WTC11 (cell line): Measurements from ENCODE around the gene CPT1B. TPM values are rescaled to one million over a fixed set of nuclear protein-coding genes. Genes with fewer than 3 reads are reported as not detected.

Experiments
- ATAC-seq: fragments of 200-7000 bp; cut with Tn5 transposase; 2 replicates; pipeline ENCODE4 v1.10.0; 2021; ENCODE audit warnings: mild to moderate bottlenecking, moderate library complexity
- CTCF ChIA-PET: fragments of 300-600 bp; sonication (Branson Sonifier 250); formaldehyde crosslinking; loops from one replicate; lab custom pipeline; 2021; ENCODE audit warnings: antibody characterized with exemption; lab: Charles Lee
- POLR2A ChIA-PET: fragments of 350-600 bp; sonication (Branson Sonifier 250); formaldehyde crosslinking; loops from one replicate; lab custom pipeline; 2021; ENCODE audit warnings: antibody characterized with exemption; lab: Charles Lee
- DNase-seq: peaks from one replicate; pipeline ENCODE4 v3.0.0; 2021; ENCODE audit warnings: low spot score
- H3K27ac Mint-ChIP-seq: 2 replicates; pipeline ENCODE4 v1.8.0; 2021; ENCODE audit warnings: mixed read lengths
- H3K27me3 Mint-ChIP-seq: 2 replicates; pipeline ENCODE4 v1.8.0; 2021; ENCODE audit warnings: low read depth, mild to moderate bottlenecking, moderate library complexity, mixed read lengths
- H3K36me3 Mint-ChIP-seq: 2 replicates; pipeline ENCODE4 v1.8.0; 2021; ENCODE audit warnings: mixed read lengths
- H3K4me1 Mint-ChIP-seq: 2 replicates; pipeline ENCODE4 v1.8.0; 2022; ENCODE audit warnings: mixed read lengths
- H3K4me3 Mint-ChIP-seq: 2 replicates; pipeline ENCODE4 v1.8.0; 2021; ENCODE audit warnings: mild to moderate bottlenecking, moderate library complexity, mixed read lengths
- H3K9me3 Mint-ChIP-seq: 2 replicates; pipeline ENCODE4 v1.8.0; 2021; ENCODE audit warnings: mixed read lengths
- AFF4 ChIP-seq: sonication (generic); formaldehyde crosslinking; IDR thresholded peaks from 2 replicates; pipeline ENCODE4 v1.8.1; 2023; ENCODE audit warnings: mild to moderate bottlenecking, missing genetic modification reagents, borderline replicate concordance
- CREB1 ChIP-seq: sonication (generic); formaldehyde crosslinking; IDR thresholded peaks from 2 replicates; pipeline ENCODE4 v1.8.0; 2023; ENCODE audit warnings: mild to moderate bottlenecking, missing genetic modification reagents
- ELF4 ChIP-seq: sonication (generic); formaldehyde crosslinking; IDR thresholded peaks from 2 replicates; pipeline ENCODE4 v1.8.1; 2022; ENCODE audit warnings: low read depth, mild to moderate bottlenecking, moderate library complexity, missing genetic modification reagents
- FOXP4 ChIP-seq: sonication (generic); formaldehyde crosslinking; IDR thresholded peaks from 2 replicates; pipeline ENCODE4 v1.8.0; 2022; ENCODE audit warnings: mild to moderate bottlenecking, missing genetic modification reagents
- GRHL2 ChIP-seq: fragments of 250-450 bp; sonication (Bioruptor Pico); IDR thresholded peaks from 2 replicates; pipeline ENCODE4 v1.8.0; 2022; ENCODE audit warnings: mild to moderate bottlenecking, moderate library complexity; ENCODE audit not compliant: insufficient replicate concordance, severe bottlenecking
- GTF2I ChIP-seq: fragments of 250-450 bp; sonication (Bioruptor Pico); conservative IDR thresholded peaks from 2 replicates; pipeline ENCODE4 v1.4.0; 2021; ENCODE audit warnings: mild to moderate bottlenecking
- IRF1 ChIP-seq: sonication (generic); formaldehyde crosslinking; IDR thresholded peaks from 2 replicates; pipeline ENCODE4 v1.8.0; 2023; ENCODE audit warnings: missing genetic modification reagents
- MAX ChIP-seq: sonication (generic); formaldehyde crosslinking; IDR thresholded peaks from 2 replicates; pipeline ENCODE4 v1.8.0; 2022; ENCODE audit warnings: mild to moderate bottlenecking, missing genetic modification reagents
- MXD4 ChIP-seq: fragments of 250-450 bp; sonication (Bioruptor Pico); IDR thresholded peaks from 2 replicates; pipeline ENCODE4 v1.8.0; 2021; ENCODE audit warnings: mild to moderate bottlenecking, moderate library complexity, borderline replicate concordance
- NFE2L1 ChIP-seq: sonication (generic); formaldehyde crosslinking; IDR thresholded peaks from 2 replicates; pipeline ENCODE4 v1.8.1; 2023; ENCODE audit warnings: missing genetic modification reagents
- NR1H2 ChIP-seq: sonication (generic); formaldehyde crosslinking; IDR thresholded peaks from 2 replicates; pipeline ENCODE4 v1.9.0; 2021; ENCODE audit warnings: mild to moderate bottlenecking, moderate library complexity, missing genetic modification reagents
- NR2C2 ChIP-seq: sonication (generic); formaldehyde crosslinking; IDR thresholded peaks from 2 replicates; pipeline ENCODE4 v1.8.0; 2022; ENCODE audit warnings: mild to moderate bottlenecking, missing genetic modification reagents
- RORB ChIP-seq: fragments of 250-450 bp; sonication (Bioruptor Pico); IDR thresholded peaks from 2 replicates; pipeline ENCODE4 v1.9.0; 2021; ENCODE audit warnings: mild to moderate bottlenecking
- TCF7 ChIP-seq: sonication (generic); formaldehyde crosslinking; IDR thresholded peaks from 2 replicates; pipeline ENCODE4 v1.8.0; 2022; ENCODE audit warnings: mild to moderate bottlenecking, low read depth, missing genetic modification reagents, moderate library complexity
- TEAD1 ChIP-seq: sonication (generic); formaldehyde crosslinking; IDR thresholded peaks from 2 replicates; pipeline ENCODE4 v1.8.0; 2022; ENCODE audit warnings: mild to moderate bottlenecking, missing genetic modification reagents
- USF2 ChIP-seq: sonication (generic); formaldehyde crosslinking; IDR thresholded peaks from 2 replicates; pipeline ENCODE4 v1.8.1; 2023; ENCODE audit warnings: mild to moderate bottlenecking, missing genetic modification reagents, moderate library complexity
- ZMAT4 ChIP-seq: fragments of 250-450 bp; sonication (Bioruptor Pico); IDR thresholded peaks from 2 replicates; pipeline ENCODE4 v1.9.0; 2021; ENCODE audit warnings: mild to moderate bottlenecking
- ZNF138 ChIP-seq: sonication (generic); formaldehyde crosslinking; conservative IDR thresholded peaks from 2 replicates; pipeline ENCODE4 v1.8.1; 2022; ENCODE audit warnings: mild to moderate bottlenecking, moderate library complexity, missing genetic modification reagents
- ZNF232 ChIP-seq: sonication (generic); formaldehyde crosslinking; IDR thresholded peaks from 2 replicates; pipeline ENCODE4 v1.8.0; 2022; ENCODE audit warnings: mild to moderate bottlenecking, missing genetic modification reagents
- ZNF317 ChIP-seq: sonication (generic); formaldehyde crosslinking; IDR thresholded peaks from 2 replicates; pipeline ENCODE4 v1.8.1; 2023; ENCODE audit warnings: low read depth, mild to moderate bottlenecking, moderate library complexity, missing genetic modification reagents, borderline replicate concordance
- ZNF423 ChIP-seq: fragments of 250-450 bp; sonication (Bioruptor Pico); IDR thresholded peaks from 2 replicates; pipeline ENCODE4 v2.1.2; 2022; ENCODE audit warnings: mild to moderate bottlenecking, moderate library complexity
- ZNF671 ChIP-seq: fragments of 250-450 bp; sonication (Bioruptor Pico); IDR thresholded peaks from 2 replicates; pipeline ENCODE4 v1.8.0; 2021; ENCODE audit warnings: mild to moderate bottlenecking
- total RNA-seq: library from RNA; stranded (reverse); gene quantifications from 3 replicates; pipeline ENCODE4 v1.2.3, GENCODE V29; 2021
- TF ChIP-seq, protein P1 (sequence below): sonication (generic); formaldehyde crosslinking; IDR thresholded peaks from 2 replicates; pipeline ENCODE4 v1.8.0; 2023; ENCODE audit warnings: missing genetic modification reagents, mild to moderate bottlenecking, borderline replicate concordance

The CPT1B gene
- total RNA-seq, 1 experiment from 2014 or later = 33.7 TPM

- no peak overlapping the region for H3K4me3 Mint-ChIP-seq
- DNase-seq (no peak), ATAC-seq (no peak)
- ChIA-PET POLR2A (no interaction called here), CTCF (no interaction called here)
- no peaks in the 10 kb centered on the region for H3K36me3 Mint-ChIP-seq
- H3K27ac Mint-ChIP-seq = no peak overlapping the region
- H3K4me1 Mint-ChIP-seq = peaks cover 11% of the 10 kb centered on the region
- peaks cover 3% of the 10 kb centered on the region for H3K27me3 Mint-ChIP-seq
- no peaks in the 10 kb centered on the region for H3K9me3 Mint-ChIP-seq
- TF ChIP-seq NR2C2 (no peak), TEAD1 (CRISPR knock-in tag) (no peak), AFF4 (CRISPR knock-in tag) (no peak), USF2 (CRISPR knock-in tag) (no peak), ZNF232 (no peak), MXD4 (CRISPR knock-in tag) (no peak), NR1H2 (no peak), ZNF423 (CRISPR knock-in tag) (no peak), ZNF317 (CRISPR knock-in tag) (no peak), ZMAT4 (CRISPR knock-in tag) (no peak), GTF2I (CRISPR knock-in tag) (no peak), MAX (CRISPR knock-in tag) (no peak), ZNF671 (CRISPR knock-in tag) (no peak)
- TF ChIP-seq, protein P1, sequence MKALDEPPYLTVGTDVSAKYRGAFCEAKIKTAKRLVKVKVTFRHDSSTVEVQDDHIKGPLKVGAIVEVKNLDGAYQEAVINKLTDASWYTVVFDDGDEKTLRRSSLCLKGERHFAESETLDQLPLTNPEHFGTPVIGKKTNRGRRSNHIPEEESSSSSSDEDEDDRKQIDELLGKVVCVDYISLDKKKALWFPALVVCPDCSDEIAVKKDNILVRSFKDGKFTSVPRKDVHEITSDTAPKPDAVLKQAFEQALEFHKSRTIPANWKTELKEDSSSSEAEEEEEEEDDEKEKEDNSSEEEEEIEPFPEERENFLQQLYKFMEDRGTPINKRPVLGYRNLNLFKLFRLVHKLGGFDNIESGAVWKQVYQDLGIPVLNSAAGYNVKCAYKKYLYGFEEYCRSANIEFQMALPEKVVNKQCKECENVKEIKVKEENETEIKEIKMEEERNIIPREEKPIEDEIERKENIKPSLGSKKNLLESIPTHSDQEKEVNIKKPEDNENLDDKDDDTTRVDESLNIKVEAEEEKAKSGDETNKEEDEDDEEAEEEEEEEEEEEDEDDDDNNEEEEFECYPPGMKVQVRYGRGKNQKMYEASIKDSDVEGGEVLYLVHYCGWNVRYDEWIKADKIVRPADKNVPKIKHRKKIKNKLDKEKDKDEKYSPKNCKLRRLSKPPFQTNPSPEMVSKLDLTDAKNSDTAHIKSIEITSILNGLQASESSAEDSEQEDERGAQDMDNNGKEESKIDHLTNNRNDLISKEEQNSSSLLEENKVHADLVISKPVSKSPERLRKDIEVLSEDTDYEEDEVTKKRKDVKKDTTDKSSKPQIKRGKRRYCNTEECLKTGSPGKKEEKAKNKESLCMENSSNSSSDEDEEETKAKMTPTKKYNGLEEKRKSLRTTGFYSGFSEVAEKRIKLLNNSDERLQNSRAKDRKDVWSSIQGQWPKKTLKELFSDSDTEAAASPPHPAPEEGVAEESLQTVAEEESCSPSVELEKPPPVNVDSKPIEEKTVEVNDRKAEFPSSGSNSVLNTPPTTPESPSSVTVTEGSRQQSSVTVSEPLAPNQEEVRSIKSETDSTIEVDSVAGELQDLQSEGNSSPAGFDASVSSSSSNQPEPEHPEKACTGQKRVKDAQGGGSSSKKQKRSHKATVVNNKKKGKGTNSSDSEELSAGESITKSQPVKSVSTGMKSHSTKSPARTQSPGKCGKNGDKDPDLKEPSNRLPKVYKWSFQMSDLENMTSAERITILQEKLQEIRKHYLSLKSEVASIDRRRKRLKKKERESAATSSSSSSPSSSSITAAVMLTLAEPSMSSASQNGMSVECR (CRISPR knock-in tag) = no peak
These were observed 24.9 kb downstream of the CPT1B start for GRCh38 chr22:50553310-50553709.

DNA sequence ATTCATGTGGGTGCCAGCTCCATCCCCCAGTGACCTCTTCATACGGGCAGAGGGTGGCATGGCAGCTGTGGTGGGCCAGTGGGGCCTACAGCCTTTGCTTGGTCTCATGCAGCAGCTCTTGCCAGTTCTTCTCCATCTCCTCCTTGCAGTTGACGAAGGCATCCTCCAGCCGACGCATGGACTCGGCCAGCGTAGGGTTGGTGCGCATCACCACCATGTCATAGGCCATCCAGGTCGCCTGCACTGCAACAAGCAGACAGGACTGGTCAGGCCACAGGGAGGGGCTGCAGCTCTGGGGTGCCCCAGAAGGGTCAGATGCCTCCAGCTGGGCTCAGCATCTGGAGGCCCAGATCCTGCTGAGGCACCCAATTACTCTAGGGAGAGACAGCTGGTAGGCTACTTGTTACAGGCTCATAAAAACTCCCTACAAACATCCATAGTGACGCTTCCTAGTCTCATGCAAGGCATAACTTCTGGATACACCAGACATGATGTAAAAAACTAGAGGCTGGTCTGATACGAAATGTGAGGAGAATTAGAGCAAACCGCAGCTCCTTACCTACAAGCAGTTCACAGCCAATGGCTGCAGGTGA is 27.0 kb downstream of the CPT1B start:
- no peak for TF ChIP-seq ZNF671 (CRISPR knock-in tag)
- no peak for TF ChIP-seq NFE2L1
- TF ChIP-seq FOXP4 (CRISPR knock-in tag) = no peak
- no peak for TF ChIP-seq ELF4 (CRISPR knock-in tag)
- TF ChIP-seq GRHL2 (CRISPR knock-in tag) = no peak
- no peak for TF ChIP-seq TCF7 (CRISPR knock-in tag)
- no peak for TF ChIP-seq CREB1
- TF ChIP-seq IRF1 (CRISPR knock-in tag) = no peak
- no peak for TF ChIP-seq ZNF138 (CRISPR knock-in tag)
- no peak for TF ChIP-seq RORB (CRISPR knock-in tag)
- Mint-ChIP-seq H3K9me3 (no peaks in the 10 kb centered on the region), H3K4me3 (no peak overlapping the region), H3K27ac (no peak overlapping the region), H3K4me1 (peaks cover 11% of the 10 kb centered on the region), H3K36me3 (no peaks in the 10 kb centered on the region), H3K27me3 (no peaks in the 10 kb centered on the region; the same call in 1 of the 2 replicates)
- ChIA-PET POLR2A (no interaction called here), CTCF (interaction anchor here (1.4 to 3.7 kb wide), 3 partner anchors 12 to 53 kb away, joined by 8 to 13 read pairs (median 8); partner anchors contain the start of gene SYCE3)
- ATAC-seq (no peak), DNase-seq (no peak)
